Measurements from ENCODE around the gene MRC2. TPM values are rescaled to one million over a fixed set of nuclear protein-coding genes. Genes with fewer than 3 reads are reported as not detected.

Gene MRC2
- total RNA-seq, 1 experiment from 2014 or later, result 7.6 TPM

DNA sequence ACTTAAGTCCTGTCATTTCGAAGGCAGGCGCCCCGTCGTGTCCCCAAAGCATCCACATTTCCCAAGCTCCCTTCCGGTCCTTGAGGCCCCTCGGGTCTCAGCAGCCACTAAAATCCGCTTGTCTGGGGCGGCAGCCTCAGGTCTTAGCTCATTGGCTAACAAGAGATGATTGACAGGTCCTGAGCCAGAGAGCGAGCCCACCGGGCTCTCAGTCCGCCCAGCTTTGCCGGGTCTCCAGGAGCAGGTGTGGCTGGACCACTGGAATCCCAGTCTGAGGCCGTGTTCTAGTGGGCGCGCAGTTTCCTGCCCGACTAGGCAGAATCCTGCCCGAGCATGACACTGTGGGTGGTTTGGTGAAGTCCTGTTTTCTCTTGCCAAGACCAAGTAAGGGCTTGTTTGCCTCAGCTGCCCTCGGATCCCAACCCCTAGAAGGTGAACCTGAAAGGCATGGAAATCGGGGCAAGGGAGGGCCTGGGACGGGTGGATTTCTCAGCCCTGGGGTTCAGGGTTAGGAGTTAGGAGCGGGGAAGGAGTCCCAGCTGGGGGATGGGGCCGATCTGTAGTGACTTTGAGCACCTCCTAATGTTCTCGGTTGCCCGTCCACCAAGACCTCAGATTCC, 42.8 kb downstream of the MRC2 start:
- in situ Hi-C loops (cut with HindIII; ENCODE audit: low pct_unique_long_range_greater_than_20kb, low sequenced_read_pairs), result no loop called here
- peak; percentile 17 for DNase-seq (ENCODE audit: low read depth, low spot score)

DNA sequence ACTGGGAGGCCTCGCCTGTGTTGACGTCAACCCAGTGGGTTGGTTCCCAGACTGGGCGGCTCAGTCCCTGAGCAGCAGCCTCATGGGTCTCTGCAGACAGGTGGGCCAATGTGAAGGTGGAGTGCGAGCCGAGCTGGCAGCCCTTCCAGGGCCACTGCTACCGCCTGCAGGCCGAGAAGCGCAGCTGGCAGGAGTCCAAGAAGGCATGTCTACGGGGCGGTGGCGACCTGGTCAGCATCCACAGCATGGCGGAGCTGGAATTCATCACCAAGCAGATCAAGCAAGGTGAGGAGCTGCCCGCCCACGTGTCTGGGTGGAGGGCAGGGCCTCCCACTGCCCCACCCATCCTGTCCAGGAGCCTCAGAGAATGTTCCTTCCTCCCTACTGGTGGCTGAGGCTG, 44.1 kb downstream of the MRC2 start:
- in situ Hi-C loops (cut with HindIII; ENCODE audit: low pct_unique_long_range_greater_than_20kb, low sequenced_read_pairs), result no loop called here
- DNase-seq (ENCODE audit: low read depth, low spot score), result no peak

DNA sequence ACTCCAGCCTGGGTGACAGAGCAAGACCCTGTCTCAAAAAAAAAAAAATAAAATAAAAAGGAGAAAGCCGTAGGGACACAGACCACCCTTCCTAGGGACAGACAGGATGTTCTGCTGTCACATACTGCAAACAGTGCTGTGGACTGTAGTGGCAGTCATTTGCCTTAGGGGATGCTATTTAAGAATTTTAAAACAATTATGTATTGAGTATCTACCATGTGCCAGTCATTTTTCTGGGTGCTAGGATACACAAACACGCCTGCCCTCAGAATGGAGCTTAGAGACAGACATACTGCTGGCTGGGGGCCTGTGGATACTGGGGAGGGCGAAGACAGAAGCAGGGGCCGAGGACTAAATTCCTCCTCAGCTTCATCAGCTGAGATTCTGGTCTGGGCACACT, 45.5 kb downstream of the MRC2 start:
- DNase-seq (ENCODE audit: low read depth, low spot score), result peak; percentile 36
- in situ Hi-C loops (cut with HindIII; ENCODE audit: low pct_unique_long_range_greater_than_20kb, low sequenced_read_pairs), result no loop called here

DNA sequence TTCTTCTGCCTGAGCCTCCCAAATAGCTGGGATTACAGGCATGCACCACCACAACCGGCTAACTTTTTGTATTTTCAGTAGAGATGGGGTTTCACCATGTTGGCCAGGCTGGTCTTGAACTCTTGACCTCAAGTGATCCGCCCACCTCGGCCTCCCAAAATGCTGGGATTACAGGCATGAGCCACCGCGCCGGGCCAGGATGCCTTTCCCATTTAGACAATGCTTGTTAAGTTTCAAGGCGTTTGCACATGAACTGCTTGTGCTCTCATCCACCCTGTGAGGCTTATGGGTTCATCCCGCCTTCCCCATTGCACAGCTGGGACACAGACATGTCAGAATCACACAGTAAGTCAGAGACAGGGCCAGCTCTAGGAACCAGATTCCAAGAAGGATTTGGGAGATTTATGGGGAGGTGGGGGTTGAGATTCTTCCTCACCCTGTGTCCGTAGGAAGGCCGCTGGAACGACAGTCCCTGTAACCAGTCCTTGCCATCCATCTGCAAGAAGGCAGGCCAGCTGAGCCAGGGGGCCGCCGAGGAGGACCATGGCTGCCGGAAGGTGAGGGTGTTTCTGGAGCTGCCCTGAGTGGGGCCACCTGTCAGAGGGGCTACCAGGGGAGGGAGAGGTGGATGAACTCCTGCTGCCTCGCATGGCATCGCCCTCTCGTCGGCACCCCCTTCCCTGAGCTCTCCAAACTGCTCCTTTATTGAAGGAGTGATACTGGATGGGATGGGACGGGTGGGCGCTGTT, 46.3 kb downstream of the MRC2 start:
- no peak for DNase-seq (ENCODE audit: low read depth, low spot score)
- in situ Hi-C loops (cut with HindIII; ENCODE audit: low pct_unique_long_range_greater_than_20kb, low sequenced_read_pairs), result no loop called here

DNA sequence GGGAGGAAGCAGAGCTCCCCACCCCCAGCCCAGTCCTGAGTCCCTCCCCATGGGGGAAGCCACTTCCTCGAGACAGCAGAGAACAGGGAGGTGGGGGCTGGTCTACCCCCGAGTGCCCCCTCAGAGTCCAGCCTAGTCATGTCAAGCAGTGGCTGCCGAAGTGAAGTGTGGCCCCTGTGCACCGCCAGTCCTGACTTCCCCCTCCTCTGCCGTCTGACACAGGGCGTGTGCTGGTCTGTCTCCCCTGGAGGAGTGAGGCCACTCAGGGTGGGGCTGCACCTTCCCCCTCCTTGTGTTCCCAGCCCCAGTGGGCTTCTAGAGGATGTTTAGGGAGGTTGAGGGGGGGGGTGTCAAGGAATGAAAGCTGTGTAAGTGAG, 46.9 kb downstream of the MRC2 start:
- in situ Hi-C loops (cut with HindIII; ENCODE audit: low pct_unique_long_range_greater_than_20kb, low sequenced_read_pairs), result no loop called here
- no peak for DNase-seq (ENCODE audit: low read depth, low spot score)

DNA sequence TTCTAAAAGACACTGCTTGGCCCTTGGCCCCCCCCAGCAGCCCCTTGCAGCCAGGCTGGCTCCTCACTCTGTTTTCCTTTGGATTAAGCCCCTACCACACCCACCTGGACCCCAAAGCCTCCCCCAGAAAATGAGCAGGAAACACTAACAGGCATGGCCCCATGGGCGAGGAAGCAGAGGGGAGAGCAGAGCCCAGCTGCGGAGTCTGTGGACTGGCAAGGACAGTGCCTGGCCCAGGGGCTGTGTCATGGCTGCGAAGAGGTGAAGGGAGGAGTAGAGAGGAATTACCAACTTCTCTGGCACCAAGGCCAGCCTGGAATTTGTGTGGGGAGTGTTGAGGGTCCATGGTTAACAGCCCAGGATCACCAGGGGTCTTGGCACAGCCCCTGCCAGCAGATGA, 47.4 kb downstream of the MRC2 start:
- DNase-seq (ENCODE audit: low read depth, low spot score), result no peak
- in situ Hi-C loops (cut with HindIII; ENCODE audit: low pct_unique_long_range_greater_than_20kb, low sequenced_read_pairs), result no loop called here

DNA sequence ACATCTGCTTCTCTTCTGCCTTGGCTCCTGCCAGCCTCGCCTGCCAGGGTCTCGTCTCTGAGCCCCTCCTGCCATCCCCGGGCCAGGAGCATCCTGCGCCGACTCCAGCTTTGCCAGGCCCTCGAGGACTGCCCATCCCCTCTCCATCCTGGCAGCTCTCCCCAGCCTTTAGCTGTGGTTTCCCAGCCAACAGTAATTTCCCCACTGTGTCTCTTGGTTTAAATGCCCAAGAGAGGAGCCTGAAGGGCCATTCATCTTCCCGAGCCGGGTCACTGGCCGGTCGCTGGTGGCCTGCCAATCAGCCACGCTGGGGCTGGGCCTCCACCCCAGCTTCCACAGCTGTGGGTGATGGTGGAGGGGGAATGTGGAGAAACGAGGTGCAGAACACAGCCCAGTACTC, 47.8 kb downstream of the MRC2 start:
- in situ Hi-C loops (cut with HindIII; ENCODE audit: low pct_unique_long_range_greater_than_20kb, low sequenced_read_pairs), result no loop called here
- DNase-seq (ENCODE audit: low read depth, low spot score), result no peak

DNA sequence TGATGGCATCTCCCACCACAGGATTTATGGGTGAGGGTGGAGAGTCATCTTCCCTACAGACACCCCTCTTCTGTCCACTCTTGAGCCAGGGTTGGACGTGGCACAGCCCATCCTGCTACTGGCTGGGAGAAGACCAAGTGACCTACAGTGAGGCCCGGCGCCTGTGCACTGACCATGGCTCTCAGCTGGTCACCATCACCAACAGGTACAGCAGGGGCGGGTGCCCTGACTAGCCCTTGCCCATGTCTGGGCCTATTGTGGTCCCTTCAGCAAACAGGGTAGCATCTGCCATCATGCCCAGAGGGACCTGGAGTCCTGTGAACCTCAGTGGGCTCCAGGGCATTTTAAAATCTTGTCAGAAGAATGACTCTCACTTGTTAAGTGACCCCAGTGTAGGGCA, 48.2 kb downstream of the MRC2 start:
- no peak for DNase-seq (ENCODE audit: low read depth, low spot score)
- in situ Hi-C loops (cut with HindIII; ENCODE audit: low pct_unique_long_range_greater_than_20kb, low sequenced_read_pairs), result no loop called here

DNA sequence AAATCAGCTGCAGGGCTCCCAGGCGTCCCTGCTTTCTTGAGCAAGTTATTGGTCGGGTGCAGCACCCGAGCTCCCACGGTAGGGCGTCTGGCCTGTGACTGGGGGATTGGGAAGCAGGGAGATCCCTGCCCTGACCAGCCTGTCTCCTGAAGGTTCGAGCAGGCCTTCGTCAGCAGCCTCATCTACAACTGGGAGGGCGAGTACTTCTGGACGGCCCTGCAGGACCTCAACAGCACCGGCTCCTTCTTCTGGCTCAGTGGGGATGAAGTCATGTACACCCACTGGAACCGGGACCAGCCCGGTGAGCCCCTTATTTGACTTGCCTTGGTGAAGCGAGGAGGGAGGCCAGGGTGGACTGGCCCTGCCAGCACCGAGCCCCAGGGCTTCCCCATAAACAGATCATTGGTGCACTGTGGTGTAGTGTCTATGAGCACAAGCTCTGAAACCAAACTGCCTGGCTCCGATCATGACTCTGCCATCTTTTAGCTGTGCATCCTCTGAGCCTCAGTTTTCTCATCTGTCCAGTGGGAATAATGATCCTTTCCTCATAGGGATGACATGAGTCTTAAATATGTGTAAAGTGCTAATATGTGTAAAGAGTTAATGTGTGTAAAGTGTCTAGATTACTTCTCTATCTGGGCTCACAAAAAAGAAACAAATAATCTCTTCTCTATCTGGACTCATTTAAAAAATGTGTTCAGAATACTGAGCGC, 48.9 kb downstream of the MRC2 start:
- in situ Hi-C loops (cut with HindIII; ENCODE audit: low pct_unique_long_range_greater_than_20kb, low sequenced_read_pairs), result no loop called here
- DNase-seq (ENCODE audit: low read depth, low spot score), result no peak

DNA sequence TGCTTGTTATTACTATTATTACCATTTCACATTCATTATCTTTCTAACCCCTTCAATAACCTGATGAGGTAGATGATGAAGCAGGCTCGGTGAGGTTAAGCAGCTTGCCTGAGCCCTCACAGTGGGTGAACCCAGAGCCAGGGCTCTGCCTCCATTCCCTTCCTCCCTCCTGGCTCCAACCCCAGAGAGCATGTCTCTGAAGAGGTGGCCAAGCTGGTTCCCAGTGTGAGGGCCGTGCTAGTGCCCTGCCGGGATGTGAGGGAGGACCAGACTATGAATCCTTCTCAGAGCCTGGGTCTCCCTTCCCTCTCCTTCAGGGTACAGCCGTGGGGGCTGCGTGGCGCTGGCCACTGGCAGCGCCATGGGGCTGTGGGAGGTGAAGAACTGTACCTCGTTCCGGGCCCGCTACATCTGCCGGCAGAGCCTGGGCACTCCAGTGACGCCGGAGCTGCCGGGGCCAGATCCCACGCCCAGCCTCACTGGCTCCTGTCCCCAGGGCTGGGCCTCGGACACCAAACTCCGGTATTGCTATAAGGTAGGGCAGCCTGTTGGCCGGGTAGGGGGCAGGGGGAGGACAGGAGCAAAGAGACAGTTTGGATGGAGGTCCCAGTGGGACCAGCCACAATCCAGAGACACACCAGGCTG, 49.6 kb downstream of the MRC2 start:
- in situ Hi-C loops (cut with HindIII; ENCODE audit: low pct_unique_long_range_greater_than_20kb, low sequenced_read_pairs), result no loop called here
- no peak for DNase-seq (ENCODE audit: low read depth, low spot score)

DNA sequence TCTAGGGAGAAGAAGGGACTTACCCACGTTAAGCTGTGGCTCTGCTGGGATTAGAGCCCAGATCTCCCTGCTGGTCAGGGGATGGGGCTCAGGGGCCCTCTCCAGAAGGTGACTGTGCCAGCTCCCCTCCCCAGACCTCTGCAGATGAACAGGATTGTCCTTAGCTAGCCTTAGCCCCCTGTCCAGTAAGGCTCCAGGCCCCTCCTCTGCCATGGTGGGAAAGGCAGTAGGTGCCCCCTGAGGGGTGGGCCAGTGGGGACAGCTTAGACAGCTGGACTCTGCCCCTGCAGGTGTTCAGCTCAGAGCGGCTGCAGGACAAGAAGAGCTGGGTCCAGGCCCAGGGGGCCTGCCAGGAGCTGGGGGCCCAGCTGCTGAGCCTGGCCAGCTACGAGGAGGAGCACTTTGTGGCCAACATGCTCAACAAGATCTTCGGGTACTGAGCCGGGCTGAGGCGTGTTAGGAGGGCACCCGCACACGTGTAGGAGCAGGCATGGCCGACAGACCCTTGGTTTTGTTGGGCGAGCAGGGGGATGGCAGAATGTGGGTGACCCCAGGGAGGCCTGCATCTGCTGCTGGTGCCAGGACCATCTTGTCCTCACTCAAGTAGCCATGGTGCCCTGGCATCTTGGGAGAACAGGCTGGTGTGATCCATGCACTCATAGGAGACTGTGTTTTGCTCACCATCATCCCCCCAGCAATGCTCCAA, 50.9 kb downstream of the MRC2 start:
- in situ Hi-C loops (cut with HindIII; ENCODE audit: low pct_unique_long_range_greater_than_20kb, low sequenced_read_pairs), result no loop called here
- DNase-seq (ENCODE audit: low read depth, low spot score), result no peak

DNA sequence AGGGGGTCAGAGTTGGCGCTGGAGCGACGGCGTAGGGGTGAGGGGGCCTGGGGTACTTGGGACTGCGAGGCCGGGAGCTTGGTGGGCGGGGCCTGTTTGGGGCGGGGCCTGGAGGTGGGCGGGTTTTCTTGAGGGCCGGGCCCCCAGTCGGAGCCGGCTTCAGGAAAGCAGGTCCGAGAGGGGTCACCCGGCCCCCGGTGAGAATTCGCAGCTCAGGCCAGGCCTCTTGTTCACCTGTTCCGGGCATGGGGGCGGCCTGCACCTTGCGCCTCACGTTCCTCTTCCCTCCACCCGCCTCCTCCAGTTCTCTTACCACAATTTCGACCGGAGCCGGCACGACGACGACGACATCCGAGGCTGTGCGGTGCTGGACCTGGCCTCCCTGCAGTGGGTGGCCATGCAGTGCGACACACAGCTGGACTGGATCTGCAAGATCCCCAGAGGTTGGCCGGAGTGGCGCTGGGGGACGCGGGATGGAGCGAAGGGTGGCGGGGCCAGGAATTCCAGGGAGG, 52.5 kb downstream of the MRC2 start:
- DNase-seq (ENCODE audit: low read depth, low spot score), result no peak
- in situ Hi-C loops (cut with HindIII; ENCODE audit: low pct_unique_long_range_greater_than_20kb, low sequenced_read_pairs), result no loop called here

DNA sequence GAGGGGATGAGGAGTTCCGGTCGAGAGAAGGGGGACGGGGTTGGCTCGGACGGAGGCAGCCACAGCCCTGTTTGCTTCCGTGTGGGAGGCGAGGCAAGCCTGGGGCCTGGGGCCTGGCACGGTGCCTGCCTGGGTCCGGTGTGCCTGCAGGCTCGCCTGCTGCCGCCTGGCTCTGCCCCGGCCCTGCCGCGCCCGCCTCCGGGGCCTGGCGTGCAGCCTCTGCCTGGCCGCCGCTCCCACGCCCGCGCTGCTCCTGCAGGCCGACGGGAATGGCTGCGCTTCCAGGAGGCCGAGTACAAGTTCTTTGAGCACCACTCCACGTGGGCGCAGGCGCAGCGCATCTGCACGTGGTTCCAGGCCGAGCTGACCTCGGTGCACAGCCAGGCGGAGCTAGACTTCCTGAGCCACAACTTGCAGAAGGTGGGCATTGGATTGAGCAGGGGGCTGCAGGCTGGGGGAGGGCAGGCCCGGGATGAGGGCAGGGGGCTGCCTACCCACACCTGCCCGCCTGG, 53.1 kb downstream of the MRC2 start:
- in situ Hi-C loops (cut with HindIII; ENCODE audit: low pct_unique_long_range_greater_than_20kb, low sequenced_read_pairs), result no loop called here
- DNase-seq (ENCODE audit: low read depth, low spot score), result no peak

DNA sequence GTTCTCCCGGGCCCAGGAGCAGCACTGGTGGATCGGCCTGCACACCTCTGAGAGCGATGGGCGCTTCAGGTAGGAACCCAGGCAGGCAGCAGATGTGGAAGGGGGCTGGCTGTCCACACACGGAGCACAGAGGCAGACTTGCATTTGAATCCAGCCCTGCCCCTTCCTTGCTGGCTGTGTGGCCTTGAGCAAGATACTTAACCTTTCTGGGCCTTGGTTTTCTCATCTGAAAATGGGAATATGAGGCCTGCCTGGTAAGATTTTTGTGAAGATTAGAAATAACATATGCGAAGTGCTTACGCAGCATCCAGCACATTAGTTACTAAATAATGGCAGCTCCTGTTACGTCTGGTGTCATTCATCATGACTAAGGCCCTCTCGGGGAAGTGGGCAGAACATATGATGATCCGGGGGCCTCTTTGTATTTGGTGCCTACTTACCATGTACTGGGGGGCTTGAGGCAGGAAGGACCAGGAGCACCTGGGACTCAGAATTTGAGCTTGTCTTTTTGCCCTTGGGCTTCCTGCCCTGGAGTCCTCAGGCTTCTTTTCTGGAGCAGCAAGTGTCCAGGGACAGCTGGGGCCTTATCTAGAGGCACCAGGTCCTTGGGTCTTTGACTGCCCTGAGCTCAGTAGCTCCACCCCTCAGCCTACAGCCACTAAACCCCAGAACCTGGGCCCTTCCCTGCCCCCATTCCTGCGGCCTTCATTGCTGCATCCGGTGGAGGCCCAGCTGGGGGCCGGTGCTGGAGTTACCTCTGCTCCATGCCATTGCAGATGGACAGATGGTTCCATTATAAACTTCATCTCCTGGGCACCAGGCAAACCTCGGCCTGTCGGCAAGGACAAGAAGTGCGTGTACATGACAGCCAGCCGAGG, 53.8 kb downstream of the MRC2 start:
- in situ Hi-C loops (cut with HindIII; ENCODE audit: low pct_unique_long_range_greater_than_20kb, low sequenced_read_pairs), result no loop called here
- DNase-seq (ENCODE audit: low read depth, low spot score), result no peak

DNA sequence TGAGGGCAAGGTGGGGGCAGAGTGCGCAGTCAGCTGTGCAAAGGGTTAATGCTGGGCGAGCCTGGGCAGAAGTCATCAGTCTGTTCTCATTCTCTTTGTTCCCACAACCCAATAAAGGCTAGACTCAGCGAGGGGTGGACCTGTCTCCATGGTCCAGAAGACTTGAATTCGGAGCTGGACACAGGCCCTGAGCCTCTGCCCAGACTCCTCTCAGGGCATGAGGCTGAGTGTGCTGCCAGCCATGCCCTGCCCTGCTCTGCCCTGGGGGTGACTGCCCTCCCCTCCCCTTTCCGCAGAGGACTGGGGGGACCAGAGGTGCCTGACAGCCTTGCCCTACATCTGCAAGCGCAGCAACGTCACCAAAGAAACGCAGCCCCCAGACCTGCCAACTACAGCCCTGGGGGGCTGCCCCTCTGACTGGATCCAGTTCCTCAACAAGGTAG, 54.5 kb downstream of the MRC2 start:
- DNase-seq (ENCODE audit: low read depth, low spot score), result no peak
- in situ Hi-C loops (cut with HindIII; ENCODE audit: low pct_unique_long_range_greater_than_20kb, low sequenced_read_pairs), result no loop called here

DNA sequence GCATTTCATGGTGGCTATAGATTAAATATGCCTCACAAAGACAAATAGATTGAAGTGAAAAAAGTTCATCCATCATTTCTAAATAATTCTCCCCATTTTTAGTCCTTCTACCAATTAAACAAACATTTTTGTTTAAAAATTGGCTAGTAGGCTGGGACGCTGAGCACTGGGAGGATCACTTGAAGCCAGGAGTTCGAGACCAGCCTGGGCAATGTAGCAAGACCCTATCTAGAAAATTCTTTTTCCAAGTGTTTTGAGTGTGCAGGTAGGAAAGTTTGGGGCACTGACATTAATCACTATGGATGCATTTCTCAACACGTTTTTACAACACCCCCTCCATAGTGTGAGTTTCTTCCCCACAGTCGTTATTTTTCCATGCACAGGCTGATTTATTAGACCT, 56.7 kb downstream of the MRC2 start:
- in situ Hi-C loops (cut with HindIII; ENCODE audit: low pct_unique_long_range_greater_than_20kb, low sequenced_read_pairs), result no loop called here

DNA sequence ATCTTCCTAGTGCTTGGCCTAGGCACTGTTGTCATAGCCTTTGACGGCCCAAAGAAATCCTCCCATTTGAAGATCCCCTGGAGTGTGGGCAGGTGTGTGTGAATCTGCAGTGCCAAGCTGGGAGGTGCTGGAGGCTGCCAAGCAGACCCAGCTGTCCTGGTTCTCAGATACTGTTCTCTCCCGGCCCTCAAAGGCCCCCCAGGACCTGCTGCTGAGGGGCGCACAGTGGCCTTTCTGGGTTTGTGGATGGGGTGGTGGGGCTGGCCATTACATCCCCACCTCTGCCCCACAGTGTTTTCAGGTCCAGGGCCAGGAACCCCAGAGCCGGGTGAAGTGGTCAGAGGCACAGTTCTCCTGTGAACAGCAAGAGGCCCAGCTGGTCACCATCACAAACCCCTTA, 60.5 kb downstream of the MRC2 start:
- DNase-seq (ENCODE audit: low read depth, low spot score), result no peak
- in situ Hi-C loops (cut with HindIII; ENCODE audit: low pct_unique_long_range_greater_than_20kb, low sequenced_read_pairs), result no loop called here

More for the DNA sequence above, 56.7 kb downstream of the MRC2 start:
- no peak for DNase-seq (ENCODE audit: low read depth, low spot score)
